Astrocyte (in vitro differentiated cells and primary cell): ENCODE measurements around the gene TMIE. TPM values are rescaled to one million over a fixed set of nuclear protein-coding genes. Genes with fewer than 3 reads are reported as not detected.
A peak's percentile ranks its signal among the peaks of the same experiment; 100 is the strongest.

Source experiments
- DNase-seq: peaks from one replicate; pipeline ENCODE4 v3.0.0-alpha.2; 2010; ENCODE audit warnings: low read depth
- FAIRE-seq: peaks from 2 replicates; lab custom pipeline; 2011; peaks lifted over from hg19 to GRCh38; lab: Jason Lieb, UNC
- H2AFZ ChIP-seq: 2 replicates; pipeline ENCODE4 v1.6.0; 2012; ENCODE audit warnings: low read depth, low read length, inconsistent platforms
- H3K27ac ChIP-seq: 2 replicates; pipeline ENCODE4 v1.5.1; 2011; ENCODE audit warnings: low read depth, low read length, inconsistent platforms
- H3K27me3 ChIP-seq: 2 replicates; pipeline ENCODE4 v1.6.0; 2011; ENCODE audit warnings: low read length, inconsistent platforms; ENCODE audit not compliant: insufficient read depth
- H3K36me3 ChIP-seq: 2 replicates; pipeline ENCODE4 v1.5.1; 2011; ENCODE audit warnings: low read length, inconsistent platforms; ENCODE audit not compliant: insufficient read depth
- H3K4me1 ChIP-seq: 2 replicates; pipeline ENCODE4 v1.5.1; 2011; ENCODE audit warnings: low read length, inconsistent platforms; ENCODE audit not compliant: insufficient read depth
- H3K4me2 ChIP-seq: 2 replicates; pipeline ENCODE4 v1.6.0; 2012; ENCODE audit warnings: low read length, inconsistent platforms
- H3K4me3 ChIP-seq: 2 replicates; pipeline ENCODE4 v1.5.1; 2011; ENCODE audit warnings: low read depth, mild to moderate bottlenecking, low read length, inconsistent platforms; ENCODE audit not compliant: insufficient read depth
- H3K79me2 ChIP-seq: 2 replicates; pipeline ENCODE4 v1.6.0; 2012; ENCODE audit warnings: mild to moderate bottlenecking, low read length, inconsistent platforms; ENCODE audit not compliant: insufficient read depth
- H3K9ac ChIP-seq: 2 replicates; pipeline ENCODE4 v1.6.0; 2012; ENCODE audit warnings: mild to moderate bottlenecking, low read length, inconsistent platforms
- H3K9me3 ChIP-seq: 2 replicates; pipeline ENCODE4 v1.5.1; 2012; ENCODE audit warnings: low read depth, mild to moderate bottlenecking, low read length, inconsistent platforms; ENCODE audit not compliant: insufficient read depth
- H4K20me1 ChIP-seq: 2 replicates; pipeline ENCODE4 v1.6.0; 2012; ENCODE audit warnings: low read length, inconsistent platforms; ENCODE audit not compliant: insufficient read depth
- H3K27ac Mint-ChIP-seq: one replicate; pipeline ENCODE4 v1.8.0; 2021; ENCODE audit warnings: mild to moderate bottlenecking, mixed read lengths; ENCODE audit not compliant: unreplicated experiment
- H3K27me3 Mint-ChIP-seq: one replicate; pipeline ENCODE4 v1.8.0; 2021; ENCODE audit warnings: low read depth, mixed read lengths; ENCODE audit not compliant: unreplicated experiment
- H3K36me3 Mint-ChIP-seq: one replicate; pipeline ENCODE4 v1.8.0; 2021; ENCODE audit warnings: low read depth, mixed read lengths; ENCODE audit not compliant: unreplicated experiment
- H3K4me1 Mint-ChIP-seq: one replicate; pipeline ENCODE4 v1.8.0; 2021; ENCODE audit warnings: low read depth, mixed read lengths; ENCODE audit not compliant: unreplicated experiment
- H3K4me3 Mint-ChIP-seq: one replicate; pipeline ENCODE4 v1.8.0; 2021; ENCODE audit warnings: mild to moderate bottlenecking, moderate library complexity, mixed read lengths; ENCODE audit not compliant: unreplicated experiment
- H3K9me3 Mint-ChIP-seq: one replicate; pipeline ENCODE4 v1.8.0; 2021; ENCODE audit warnings: mild to moderate bottlenecking, mixed read lengths; ENCODE audit not compliant: unreplicated experiment
- CTCF ChIP-seq: IDR thresholded peaks from 2 replicates; pipeline ENCODE4 v1.5.1; 2011; ENCODE audit warnings: low read depth, mild to moderate bottlenecking, inconsistent platforms, low read length, moderate library complexity; ENCODE audit not compliant: insufficient read depth
- EZH2 ChIP-seq: IDR thresholded peaks from 2 replicates; pipeline ENCODE4 v1.6.1; 2012; ENCODE audit warnings: mild to moderate bottlenecking, low read length, inconsistent platforms; ENCODE audit not compliant: insufficient read depth
- total RNA-seq: library from RNA; stranded (reverse); gene quantifications from 2 replicates; pipeline ENCODE4 v1.2.1, GENCODE V29; 2021

Gene TMIE
- total RNA-seq, 1 donor from 2014 or later = 0.34 TPM

GRCh38 chr3:46673151-46674030 lies 27.8 kb upstream of the TMIE start:
- no peak overlapping the region for H3K27ac Mint-ChIP-seq
- DNase-seq = no peak
- no peak for FAIRE-seq

GRCh38 chr3:46674031-46674845 lies 27.0 kb upstream of the TMIE start:
- Histone ChIP-seq H3K4me3 (no peak overlapping the region), H3K9ac (no peak overlapping the region), H3K4me2 (no peak overlapping the region), H4K20me1 (no peaks in the 10 kb centered on the region), H3K27me3 (no peaks in the 10 kb centered on the region), H3K27ac (no peak overlapping the region), H2AFZ (no peak overlapping the region), H3K9me3 (no peaks in the 10 kb centered on the region), H3K79me2 (no peaks in the 10 kb centered on the region), H3K36me3 (no peaks in the 10 kb centered on the region), H3K4me1 (no peaks in the 10 kb centered on the region)
- Mint-ChIP-seq H3K27ac (no peak overlapping the region), H3K4me3 (no peak overlapping the region), H3K36me3 (peaks cover 22% of the 10 kb centered on the region), H3K4me1 (no peaks in the 10 kb centered on the region), H3K27me3 (peaks cover 19% of the 10 kb centered on the region), H3K9me3 (peaks cover 5% of the 10 kb centered on the region)
- no peak for FAIRE-seq
- no peak for DNase-seq
- TF ChIP-seq CTCF (peak; percentile 4), EZH2 (no peak)

More at GRCh38 chr3:46673151-46674030, 27.8 kb upstream of the TMIE start:
- peaks cover 22% of the 10 kb centered on the region for H3K36me3 Mint-ChIP-seq
- Histone ChIP-seq H3K79me2 (no peaks in the 10 kb centered on the region), H2AFZ (no peak overlapping the region), H3K27me3 (no peaks in the 10 kb centered on the region), H3K27ac (no peak overlapping the region), H3K9me3 (no peaks in the 10 kb centered on the region), H3K4me2 (no peak overlapping the region), H3K4me1 (no peaks in the 10 kb centered on the region), H3K36me3 (no peaks in the 10 kb centered on the region), H3K4me3 (no peak overlapping the region), H4K20me1 (no peaks in the 10 kb centered on the region), H3K9ac (no peak overlapping the region)
- no peak overlapping the region for H3K4me3 Mint-ChIP-seq
- no peaks in the 10 kb centered on the region for H3K4me1 Mint-ChIP-seq
- peaks cover 5% of the 10 kb centered on the region for H3K9me3 Mint-ChIP-seq
- no peak for TF ChIP-seq CTCF
- no peak for TF ChIP-seq EZH2
- H3K27me3 Mint-ChIP-seq = peaks cover 21% of the 10 kb centered on the region
